ENCODE data around the gene TMEM145.

Gene TMEM145

GRCh38 chr19:42293948-42294347 is 19.2 kb upstream of the TMEM145 start:
- no peak for TF ChIP-seq CTCF (conservative IDR thresholded peaks at IDR 0.05; ENCODE audit: low read depth, low read length)
- H3K4me3 ChIP-seq (ENCODE audit: low read length) = no peak overlapping the region
- no peak for DNase-seq (ENCODE audit: low read depth)

- no peak overlapping the region for H3K4me3 ChIP-seq (ENCODE audit: low read length)
- TF ChIP-seq CTCF (conservative IDR thresholded peaks at IDR 0.05; ENCODE audit: low read depth, low read length) = no peak
- DNase-seq (ENCODE audit: low read depth) = no peak
Observed at GRCh38 chr19:42294471-42295137, 18.5 kb upstream of the TMEM145 start.

GRCh38 chr19:42295342-42295741 is 17.8 kb upstream of the TMEM145 start:
- DNase-seq (ENCODE audit: low read depth) = no peak
- TF ChIP-seq CTCF (conservative IDR thresholded peaks at IDR 0.05; ENCODE audit: low read depth, low read length) = no peak
- no peak overlapping the region for H3K4me3 ChIP-seq (ENCODE audit: low read length)

GRCh38 chr19:42295831-42296525 is 17.1 kb upstream of the TMEM145 start:
- TF ChIP-seq CTCF (conservative IDR thresholded peaks at IDR 0.05; ENCODE audit: low read depth, low read length) = peak; percentile 99
- DNase-seq (ENCODE audit: low read depth) = no peak
- H3K4me3 ChIP-seq (ENCODE audit: low read length) = no peak overlapping the region

- no peak for DNase-seq (ENCODE audit: low read depth)
- H3K4me3 ChIP-seq (ENCODE audit: low read length) = no peak overlapping the region
- TF ChIP-seq CTCF (conservative IDR thresholded peaks at IDR 0.05; ENCODE audit: low read depth, low read length) = no peak
Observed at GRCh38 chr19:42297039-42297438, 16.1 kb upstream of the TMEM145 start.

GRCh38 chr19:42301646-42302203 is 11.4 kb upstream of the TMEM145 start, which contains the start of gene PRR19:
Gene PRR19 (plus strand): TSS chr19:42302132. CDS start chr19:42309585, 7,453 bp downstream.
- peak within 1 kb of the TSS; percentile 85 for H3K4me3 ChIP-seq (ENCODE audit: low read length)
- no peak for DNase-seq (ENCODE audit: low read depth)
- no peak for TF ChIP-seq CTCF (conservative IDR thresholded peaks at IDR 0.05; ENCODE audit: low read depth, low read length)

Data from retinal pigment epithelial cell (primary cell).